ENCODE results near the gene ZSCAN5B.

GRCh38 chr19:56177564-56178243 lies 19.9 kb downstream of the ZSCAN5B start:
- TF ChIP-seq, protein P1, sequence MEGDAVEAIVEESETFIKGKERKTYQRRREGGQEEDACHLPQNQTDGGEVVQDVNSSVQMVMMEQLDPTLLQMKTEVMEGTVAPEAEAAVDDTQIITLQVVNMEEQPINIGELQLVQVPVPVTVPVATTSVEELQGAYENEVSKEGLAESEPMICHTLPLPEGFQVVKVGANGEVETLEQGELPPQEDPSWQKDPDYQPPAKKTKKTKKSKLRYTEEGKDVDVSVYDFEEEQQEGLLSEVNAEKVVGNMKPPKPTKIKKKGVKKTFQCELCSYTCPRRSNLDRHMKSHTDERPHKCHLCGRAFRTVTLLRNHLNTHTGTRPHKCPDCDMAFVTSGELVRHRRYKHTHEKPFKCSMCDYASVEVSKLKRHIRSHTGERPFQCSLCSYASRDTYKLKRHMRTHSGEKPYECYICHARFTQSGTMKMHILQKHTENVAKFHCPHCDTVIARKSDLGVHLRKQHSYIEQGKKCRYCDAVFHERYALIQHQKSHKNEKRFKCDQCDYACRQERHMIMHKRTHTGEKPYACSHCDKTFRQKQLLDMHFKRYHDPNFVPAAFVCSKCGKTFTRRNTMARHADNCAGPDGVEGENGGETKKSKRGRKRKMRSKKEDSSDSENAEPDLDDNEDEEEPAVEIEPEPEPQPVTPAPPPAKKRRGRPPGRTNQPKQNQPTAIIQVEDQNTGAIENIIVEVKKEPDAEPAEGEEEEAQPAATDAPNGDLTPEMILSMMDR (IDR thresholded peaks at IDR 0.05): no peak
- TF ChIP-seq POLR2A (IDR thresholded peaks at IDR 0.05; ENCODE audit: low read depth): no peak
- TF ChIP-seq POLR2AphosphoS5 (IDR thresholded peaks at IDR 0.05): no peak

Measured in esophagus muscularis mucosa (tissue), 3 donors.